Erythroblast (primary cell): ENCODE data around the gene CDK14.
"Not testable (repeated sequence)": the region's sequence is repeated elsewhere in the genome, so short reads cannot be mapped to it uniquely, and the experiment has no call there.

Experiments
- DNase-seq, 2 experiments: peaks; one replicate each; lab custom pipeline; 2025; lab: John Stamatoyannopoulos, UW
- GATA1 ChIP-seq: IDR thresholded peaks from 2 replicates; pipeline ENCODE4 v1.6.1; 2011; ENCODE audit warnings: low read depth, mild to moderate bottlenecking, control low read depth, low read length, moderate library complexity
- POLR2A ChIP-seq: IDR thresholded peaks from 2 replicates; pipeline ENCODE4 v1.6.1; 2011; ENCODE audit warnings: mild to moderate bottlenecking, low read length

The CDK14 gene

GRCh38 chr7:90894122-90894521 lies 298.0 kb downstream of the CDK14 start:
- no peak for TF ChIP-seq POLR2A
- TF ChIP-seq GATA1, result no peak
- DNase-seq, result no peak

- TF ChIP-seq GATA1, result no peak
- TF ChIP-seq POLR2A, result no peak
Observed at GRCh38 chr7:90896458-90896857, 300.3 kb downstream of the CDK14 start.

GRCh38 chr7:90897961-90898469 lies 301.9 kb downstream of the CDK14 start:
- DNase-seq, result no peak
- TF ChIP-seq GATA1 (no peak), POLR2A (no peak)

More at GRCh38 chr7:90896458-90896857, 300.3 kb downstream of the CDK14 start:
- DNase-seq, result no peak

- TF ChIP-seq GATA1, result no peak
- no peak for TF ChIP-seq POLR2A
- no peak for DNase-seq
Observed at GRCh38 chr7:90900628-90901356, 304.7 kb downstream of the CDK14 start.

- TF ChIP-seq GATA1, result no peak
- DNase-seq, result no peak
Observed at GRCh38 chr7:90903841-90904240, 307.7 kb downstream of the CDK14 start.

- TF ChIP-seq POLR2A, result no peak
- TF ChIP-seq GATA1, result no peak
- no peak for DNase-seq
Observed at GRCh38 chr7:90910136-90910535, 314.0 kb downstream of the CDK14 start.

GRCh38 chr7:90916319-90916718 lies 320.2 kb downstream of the CDK14 start:
- no peak for DNase-seq
- TF ChIP-seq POLR2A (no peak), GATA1 (no peak)

- TF ChIP-seq POLR2A, result no peak
- TF ChIP-seq GATA1, result no peak
- no peak for DNase-seq
Observed at GRCh38 chr7:90917539-90917938, 321.4 kb downstream of the CDK14 start.

- DNase-seq, result no peak
- TF ChIP-seq POLR2A, result no peak
Observed at GRCh38 chr7:90918303-90918702, 322.2 kb downstream of the CDK14 start.

GRCh38 chr7:90919816-90920215 lies 323.7 kb downstream of the CDK14 start:
- DNase-seq, result no peak
- TF ChIP-seq POLR2A (no peak), GATA1 (no peak)

GRCh38 chr7:90920336-90920735 lies 324.2 kb downstream of the CDK14 start:
- TF ChIP-seq POLR2A, result no peak
- no peak for TF ChIP-seq GATA1
- no peak for DNase-seq

- TF ChIP-seq POLR2A (no peak), GATA1 (no peak)
- DNase-seq, result no peak
Observed at GRCh38 chr7:90923541-90923997, 327.4 kb downstream of the CDK14 start.

- DNase-seq, result not testable (repeated sequence)
Observed at GRCh38 chr7:90928700-90929424, 332.7 kb downstream of the CDK14 start.

- no peak for DNase-seq
- no peak for TF ChIP-seq GATA1
- no peak for TF ChIP-seq POLR2A
Observed at GRCh38 chr7:90931986-90932916, 336.1 kb downstream of the CDK14 start.
